OCI-LY1 (cell line): ENCODE results near the gene BTNL9.

Source experiments
- H2AFZ ChIP-seq: fragments of 200-600 bp; sonication (generic), shearing (Covaris generic); 2 replicates; pipeline ENCODE4 v1.6.0; 2014; ENCODE audit warnings: antibody characterized with exemption, mild to moderate bottlenecking, low read length
- H3F3A ChIP-seq: fragments of 200-600 bp; sonication (generic), shearing (Covaris generic); 2 replicates; pipeline ENCODE4 v1.6.0; 2014; ENCODE audit warnings: mild to moderate bottlenecking, antibody characterized with exemption, low read length, moderate library complexity; ENCODE audit not compliant: insufficient read depth
- H3K27ac ChIP-seq: fragments of 200-600 bp; sonication (generic); 2 replicates; pipeline ENCODE4 v1.5.1; 2014; ENCODE audit warnings: low read length, mixed run types, mild to moderate bottlenecking, low read depth; ENCODE audit not compliant: poor library complexity, severe bottlenecking
- H3K27me3 ChIP-seq: fragments of 200-600 bp; sonication (generic); 2 replicates; pipeline ENCODE4 v1.6.0; 2014; ENCODE audit warnings: antibody characterized with exemption, mild to moderate bottlenecking, low read length, moderate library complexity; ENCODE audit not compliant: insufficient read depth
- H3K36me3 ChIP-seq: fragments of 200-600 bp; sonication (generic); 2 replicates; pipeline ENCODE4 v1.6.1; 2014; ENCODE audit warnings: mild to moderate bottlenecking, antibody characterized with exemption, low read length, moderate library complexity, mixed read lengths; ENCODE audit not compliant: insufficient read depth
- H3K4me1 ChIP-seq: fragments of 200-600 bp; sonication (generic); 2 replicates; pipeline ENCODE4 v1.5.1; 2014; ENCODE audit warnings: mild to moderate bottlenecking, low read length, moderate library complexity; ENCODE audit not compliant: insufficient read depth, severe bottlenecking
- H3K4me2 ChIP-seq: fragments of 200-600 bp; sonication (generic), shearing (Covaris generic); 2 replicates; pipeline ENCODE4 v1.6.1; 2014; ENCODE audit warnings: low read length
- H3K4me3 ChIP-seq: fragments of 200-600 bp; sonication (generic); 2 replicates; pipeline ENCODE4 v1.5.1; 2014; ENCODE audit warnings: low read length, low read depth, mild to moderate bottlenecking, mixed read lengths; ENCODE audit not compliant: poor library complexity, severe bottlenecking
- H3K79me2 ChIP-seq: fragments of 200-600 bp; shearing (Covaris generic); 2 replicates; pipeline ENCODE4 v1.6.1; 2016; ENCODE audit warnings: mixed run types, low read length, mixed read lengths; ENCODE audit not compliant: insufficient read depth
- H3K9ac ChIP-seq: fragments of 200-600 bp; sonication (generic), shearing (Covaris generic); 2 replicates; pipeline ENCODE4 v1.6.1; 2014; ENCODE audit warnings: mild to moderate bottlenecking, low read length, mixed read lengths
- H3K9me2 ChIP-seq: fragments of 200-600 bp; sonication (generic), shearing (Covaris generic); 2 replicates; pipeline ENCODE4 v1.6.1; 2014; ENCODE audit warnings: low read depth, mild to moderate bottlenecking, low read length, mixed read lengths
- H3K9me3 ChIP-seq: fragments of 200-600 bp; shearing (Covaris generic); 2 replicates; pipeline ENCODE4 v1.6.1; 2014; ENCODE audit warnings: low read length, mixed read lengths
- H4K20me1 ChIP-seq: fragments of 200-600 bp; sonication (generic), shearing (Covaris generic); 2 replicates; pipeline ENCODE4 v1.6.0; 2016; ENCODE audit warnings: mild to moderate bottlenecking, low read length; ENCODE audit not compliant: insufficient read depth
- EZH2 ChIP-seq: fragments of 200-600 bp; sonication (generic), shearing (Covaris generic); IDR thresholded peaks from 2 replicates; pipeline ENCODE4 v1.8.0; 2017; ENCODE audit warnings: borderline replicate concordance, mixed run types, mild to moderate bottlenecking, antibody characterized with exemption, low read length, moderate library complexity, mixed read lengths
- TF ChIP-seq, protein P1 (sequence below): fragments of 200-600 bp; sonication (generic), shearing (Covaris generic); IDR thresholded peaks from 2 replicates; pipeline ENCODE4 v1.5.1; 2017; ENCODE audit warnings: mild to moderate bottlenecking, antibody characterized with exemption, low read length, moderate library complexity, mixed read lengths

BTNL9 gene

GRCh38 chr5:181052672-181053487 is 12.8 kb downstream of the BTNL9 start:
- Histone ChIP-seq H4K20me1 (no peaks in the 10 kb centered on the region), H3K9ac (peak overlapping the region; percentile 90), H2AFZ (no peak overlapping the region), H3K9me2 (no peaks in the 10 kb centered on the region), H3K9me3 (no peaks in the 10 kb centered on the region), H3F3A (no peaks in the 10 kb centered on the region), H3K4me3 (peak overlapping the region; percentile 85), H3K27ac (peak overlapping the region; percentile 96), H3K27me3 (no peaks in the 10 kb centered on the region), H3K4me1 (peaks cover 58% of the 10 kb centered on the region), H3K4me2 (peak overlapping the region; percentile 88), H3K79me2 (no peaks in the 10 kb centered on the region), H3K36me3 (peaks cover 21% of the 10 kb centered on the region; the same call in 1 of the 2 replicates)
- TF ChIP-seq, protein P1, sequence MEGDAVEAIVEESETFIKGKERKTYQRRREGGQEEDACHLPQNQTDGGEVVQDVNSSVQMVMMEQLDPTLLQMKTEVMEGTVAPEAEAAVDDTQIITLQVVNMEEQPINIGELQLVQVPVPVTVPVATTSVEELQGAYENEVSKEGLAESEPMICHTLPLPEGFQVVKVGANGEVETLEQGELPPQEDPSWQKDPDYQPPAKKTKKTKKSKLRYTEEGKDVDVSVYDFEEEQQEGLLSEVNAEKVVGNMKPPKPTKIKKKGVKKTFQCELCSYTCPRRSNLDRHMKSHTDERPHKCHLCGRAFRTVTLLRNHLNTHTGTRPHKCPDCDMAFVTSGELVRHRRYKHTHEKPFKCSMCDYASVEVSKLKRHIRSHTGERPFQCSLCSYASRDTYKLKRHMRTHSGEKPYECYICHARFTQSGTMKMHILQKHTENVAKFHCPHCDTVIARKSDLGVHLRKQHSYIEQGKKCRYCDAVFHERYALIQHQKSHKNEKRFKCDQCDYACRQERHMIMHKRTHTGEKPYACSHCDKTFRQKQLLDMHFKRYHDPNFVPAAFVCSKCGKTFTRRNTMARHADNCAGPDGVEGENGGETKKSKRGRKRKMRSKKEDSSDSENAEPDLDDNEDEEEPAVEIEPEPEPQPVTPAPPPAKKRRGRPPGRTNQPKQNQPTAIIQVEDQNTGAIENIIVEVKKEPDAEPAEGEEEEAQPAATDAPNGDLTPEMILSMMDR, result no peak
- TF ChIP-seq EZH2, result no peak

DNA sequence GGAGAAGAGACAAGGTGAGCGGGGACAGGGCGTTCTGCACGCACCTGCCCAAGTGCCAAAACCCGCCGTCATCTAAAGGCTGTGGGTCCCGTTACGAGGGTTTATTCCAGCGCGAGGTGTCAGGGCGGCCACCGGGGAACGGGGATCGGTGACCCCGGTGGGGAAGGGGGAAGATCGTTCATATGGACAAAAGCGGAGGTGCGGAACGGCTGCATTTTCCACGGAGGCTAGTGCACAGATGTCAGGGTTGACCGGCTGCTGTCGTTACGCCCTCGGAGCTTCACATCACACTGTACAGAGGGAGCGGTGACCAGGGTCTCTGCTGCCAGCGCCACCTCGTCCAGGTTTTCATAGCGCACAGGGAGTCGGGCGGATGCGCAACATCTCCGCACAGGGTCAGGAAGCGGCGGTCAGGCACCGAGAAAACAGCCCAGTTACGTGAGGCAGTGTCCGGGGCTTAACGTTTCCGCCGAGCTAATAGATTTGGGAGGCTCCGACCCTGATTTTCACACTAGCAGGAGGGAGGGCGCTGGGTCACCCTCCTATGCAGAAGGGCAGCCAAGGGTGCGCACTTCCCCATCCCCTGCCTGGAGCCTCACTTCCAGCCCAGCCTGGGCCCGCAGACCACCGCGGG is 13.5 kb downstream of the BTNL9 start:
- Histone ChIP-seq H3K9ac (peak overlapping the region; percentile 90), H3F3A (no peaks in the 10 kb centered on the region), H3K27ac (peak overlapping the region; percentile 80), H4K20me1 (no peaks in the 10 kb centered on the region), H3K4me3 (peak overlapping the region; percentile 85), H3K27me3 (no peaks in the 10 kb centered on the region), H3K9me2 (no peaks in the 10 kb centered on the region), H3K4me1 (peaks cover 52% of the 10 kb centered on the region), H3K36me3 (peaks cover 28% of the 10 kb centered on the region; the same call in 1 of the 2 replicates), H3K4me2 (peak overlapping the region; percentile 75), H3K79me2 (no peaks in the 10 kb centered on the region), H2AFZ (no peak overlapping the region), H3K9me3 (no peaks in the 10 kb centered on the region)
- TF ChIP-seq, protein P1, result no peak

GRCh38 chr5:181054138-181054537 is 14.1 kb downstream of the BTNL9 start:
- Histone ChIP-seq H3K9me3 (no peaks in the 10 kb centered on the region), H3K4me1 (peaks cover 50% of the 10 kb centered on the region), H3K36me3 (peaks cover 31% of the 10 kb centered on the region; the same call in 1 of the 2 replicates), H2AFZ (no peak overlapping the region), H3K27me3 (no peaks in the 10 kb centered on the region), H3K4me2 (peak overlapping the region; percentile 75), H3K79me2 (no peaks in the 10 kb centered on the region), H3K9ac (peak overlapping the region; percentile 90), H3K9me2 (no peaks in the 10 kb centered on the region), H4K20me1 (no peaks in the 10 kb centered on the region), H3K4me3 (peak overlapping the region; percentile 85), H3F3A (no peaks in the 10 kb centered on the region), H3K27ac (peak overlapping the region; percentile 80)
- no peak for TF ChIP-seq EZH2
- TF ChIP-seq, protein P1, result no peak
